Measurements from ENCODE around the gene SCN4A. TPM values are rescaled to one million over a fixed set of nuclear protein-coding genes. Genes with fewer than 3 reads are reported as not detected.

Gene SCN4A
- total RNA-seq, 1 experiment from 2014 or later: not detected

GRCh38 chr17:63933598-63933997, 39.1 kb downstream of the SCN4A start:
- Histone ChIP-seq H3K4me1 (ENCODE audit: insufficient read depth, low read length) (no peaks in the 10 kb centered on the region), H3K9ac (ENCODE audit: low read length) (no peak overlapping the region), H3F3A (ENCODE audit: low read length, unreplicated experiment) (no peaks in the 10 kb centered on the region), H2AFZ (ENCODE audit: low read length) (no peak overlapping the region), H3K27me3 (ENCODE audit: low read length) (no peaks in the 10 kb centered on the region), H3K9me2 (replicated peaks; ENCODE audit: low read length) (no peaks in the 10 kb centered on the region), H3K27ac (ENCODE audit: low read length) (no peak overlapping the region), H3K4me2 (ENCODE audit: low read length) (no peak overlapping the region), H3K9me3 (ENCODE audit: low read length) (no peaks in the 10 kb centered on the region), H3K4me3 (ENCODE audit: low read length) (no peak overlapping the region), H3K36me3 (ENCODE audit: low read depth, low read length) (no peaks in the 10 kb centered on the region), H3K79me2 (ENCODE audit: low read length) (no peaks in the 10 kb centered on the region), H4K20me1 (ENCODE audit: low read length) (no peaks in the 10 kb centered on the region)
- no peak for ATAC-seq
- intact Hi-C loops (cut with micrococcal nuclease): no loop called here
- CTCF ChIA-PET: interaction anchor here (1.1 kb wide), 1 partner anchor 59 kb away, joined by 5 read pairs; no protein-coding TSS in a partner anchor
- POLR2A ChIA-PET (ENCODE audit: unreplicated experiment): no interaction called here
- TF ChIP-seq, protein P1, sequence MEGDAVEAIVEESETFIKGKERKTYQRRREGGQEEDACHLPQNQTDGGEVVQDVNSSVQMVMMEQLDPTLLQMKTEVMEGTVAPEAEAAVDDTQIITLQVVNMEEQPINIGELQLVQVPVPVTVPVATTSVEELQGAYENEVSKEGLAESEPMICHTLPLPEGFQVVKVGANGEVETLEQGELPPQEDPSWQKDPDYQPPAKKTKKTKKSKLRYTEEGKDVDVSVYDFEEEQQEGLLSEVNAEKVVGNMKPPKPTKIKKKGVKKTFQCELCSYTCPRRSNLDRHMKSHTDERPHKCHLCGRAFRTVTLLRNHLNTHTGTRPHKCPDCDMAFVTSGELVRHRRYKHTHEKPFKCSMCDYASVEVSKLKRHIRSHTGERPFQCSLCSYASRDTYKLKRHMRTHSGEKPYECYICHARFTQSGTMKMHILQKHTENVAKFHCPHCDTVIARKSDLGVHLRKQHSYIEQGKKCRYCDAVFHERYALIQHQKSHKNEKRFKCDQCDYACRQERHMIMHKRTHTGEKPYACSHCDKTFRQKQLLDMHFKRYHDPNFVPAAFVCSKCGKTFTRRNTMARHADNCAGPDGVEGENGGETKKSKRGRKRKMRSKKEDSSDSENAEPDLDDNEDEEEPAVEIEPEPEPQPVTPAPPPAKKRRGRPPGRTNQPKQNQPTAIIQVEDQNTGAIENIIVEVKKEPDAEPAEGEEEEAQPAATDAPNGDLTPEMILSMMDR (conservative IDR thresholded peaks at IDR 0.05; ENCODE audit: low read depth, low read length): no peak
- TF ChIP-seq EZH2phosphoT487 (IDR thresholded peaks at IDR 0.05; ENCODE audit: borderline replicate concordance, low read length): no peak
- TF ChIP-seq EZH2 (IDR thresholded peaks at IDR 0.05; ENCODE audit: low read length, unreplicated experiment): no peak
- no peak for DNase-seq
- no TSS peak for BruUV-seq (replicated peaks)

GRCh38 chr17:63932721-63933120, 40.0 kb downstream of the SCN4A start:
- no peaks in the 10 kb centered on the region for H3K4me1 ChIP-seq (ENCODE audit: insufficient read depth, low read length)
- no peak overlapping the region for H3K4me3 ChIP-seq (ENCODE audit: low read length)
- no peak overlapping the region for H3K4me2 ChIP-seq (ENCODE audit: low read length)
- H3K9me2 ChIP-seq (replicated peaks; ENCODE audit: low read length): no peaks in the 10 kb centered on the region
- H3K36me3 ChIP-seq (ENCODE audit: low read depth, low read length): no peaks in the 10 kb centered on the region
- H3K27me3 ChIP-seq (ENCODE audit: low read length): no peaks in the 10 kb centered on the region
- no peaks in the 10 kb centered on the region for H4K20me1 ChIP-seq (ENCODE audit: low read length)
- no peaks in the 10 kb centered on the region for H3K79me2 ChIP-seq (ENCODE audit: low read length)
- no TSS peak for BruUV-seq (replicated peaks)
- no peaks in the 10 kb centered on the region for H3K9me3 ChIP-seq (ENCODE audit: low read length)
- H2AFZ ChIP-seq (ENCODE audit: low read length): no peak overlapping the region
- no peaks in the 10 kb centered on the region for H3F3A ChIP-seq (ENCODE audit: low read length, unreplicated experiment)
- POLR2A ChIA-PET (ENCODE audit: unreplicated experiment): no interaction called here
- DNase-seq (no peak), ATAC-seq (no peak)
- no peak overlapping the region for H3K27ac ChIP-seq (ENCODE audit: low read length)
- no peak overlapping the region for H3K9ac ChIP-seq (ENCODE audit: low read length)
- TF ChIP-seq EZH2phosphoT487 (IDR thresholded peaks at IDR 0.05; ENCODE audit: borderline replicate concordance, low read length) (no peak), EZH2 (IDR thresholded peaks at IDR 0.05; ENCODE audit: low read length, unreplicated experiment) (no peak)
- TF ChIP-seq, protein P1 (conservative IDR thresholded peaks at IDR 0.05; ENCODE audit: low read depth, low read length): no peak
- CTCF ChIA-PET: no interaction called here
- intact Hi-C loops (cut with micrococcal nuclease): no loop called here

DNA sequence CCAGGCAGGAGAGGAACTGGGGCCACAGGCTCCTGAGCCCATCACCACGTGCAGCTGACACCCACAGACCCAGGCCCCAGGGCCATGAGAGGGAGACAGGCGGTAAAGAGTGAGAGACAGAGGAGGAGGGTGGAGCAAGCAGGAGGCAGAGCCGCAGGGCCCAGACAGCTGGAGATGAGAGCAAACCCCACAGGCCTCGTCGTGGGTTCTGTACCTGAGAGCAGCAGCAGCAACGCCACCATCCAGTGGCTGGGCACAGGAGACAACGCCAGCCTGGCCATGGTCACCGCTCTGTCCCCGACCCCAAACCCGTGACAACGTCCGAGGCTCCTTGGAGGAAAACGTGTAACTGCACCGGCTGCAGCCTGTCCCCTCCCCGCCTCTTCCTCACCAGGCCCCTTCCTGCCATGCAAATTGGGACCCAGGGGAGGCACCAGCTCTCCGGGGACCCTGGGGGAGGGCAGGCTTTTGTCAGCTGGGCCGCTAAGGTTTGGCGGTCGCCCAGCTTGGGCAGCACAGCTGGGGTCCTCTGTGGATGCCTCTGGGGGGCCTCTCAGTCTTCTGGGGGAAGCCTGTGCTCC, 40.6 kb downstream of the SCN4A start, which contains the start of gene CD79B:
Gene CD79B (minus strand): TSS at position 351 of the 581 bp plus-strand sequence. CDS start 70 bp downstream, at position 281.
- ChIA-PET POLR2A (ENCODE audit: unreplicated experiment) (no interaction called here), CTCF (interaction anchor here (0.6 kb wide), 1 partner anchor 232 kb away, joined by 7 read pairs; no protein-coding TSS in a partner anchor)
- ATAC-seq (no peak), DNase-seq (no peak)
- Histone ChIP-seq H3K4me2 (ENCODE audit: low read length) (no peak within 1 kb of the TSS), H3F3A (ENCODE audit: low read length, unreplicated experiment) (no peaks in the 10 kb centered on the region), H3K9ac (ENCODE audit: low read length) (no peak within 1 kb of the TSS), H3K9me3 (ENCODE audit: low read length) (no peaks in the 10 kb centered on the region), H4K20me1 (ENCODE audit: low read length) (no peaks in the 10 kb centered on the region), H3K79me2 (ENCODE audit: low read length) (no peaks in the 10 kb centered on the region), H3K4me1 (ENCODE audit: insufficient read depth, low read length) (no peaks in the 10 kb centered on the region), H2AFZ (ENCODE audit: low read length) (no peak within 1 kb of the TSS), H3K9me2 (replicated peaks; ENCODE audit: low read length) (no peaks in the 10 kb centered on the region), H3K36me3 (ENCODE audit: low read depth, low read length) (no peaks in the 10 kb centered on the region), H3K27me3 (ENCODE audit: low read length) (no peaks in the 10 kb centered on the region), H3K4me3 (ENCODE audit: low read length) (no peak within 1 kb of the TSS), H3K27ac (ENCODE audit: low read length) (no peak within 1 kb of the TSS)
- BruUV-seq (replicated peaks): no TSS peak
- intact Hi-C loops (cut with micrococcal nuclease): no loop called here
- TF ChIP-seq EZH2 (IDR thresholded peaks at IDR 0.05; ENCODE audit: low read length, unreplicated experiment) (no peak), EZH2phosphoT487 (IDR thresholded peaks at IDR 0.05; ENCODE audit: borderline replicate concordance, low read length) (no peak)
- TF ChIP-seq, protein P1 (conservative IDR thresholded peaks at IDR 0.05; ENCODE audit: low read depth, low read length): no peak

Data from PC-3 (cell line).